Mesendoderm (in vitro differentiated cells): ENCODE data around the gene E2F1.

Experiments used
- DNase-seq: peaks from one replicate; pipeline ENCODE4 v3.0.0; 2013
- H2AK5ac ChIP-seq: 2 replicates; pipeline ENCODE4 v1.6.1; 2013; ENCODE audit warnings: low read length, inconsistent platforms
- H2BK120ac ChIP-seq: 2 replicates; pipeline ENCODE4 v1.6.1; 2013; ENCODE audit warnings: low read depth, mild to moderate bottlenecking, low read length, moderate library complexity, mixed read lengths
- H2BK15ac ChIP-seq: replicated peaks from 2 replicates; pipeline ENCODE4 v1.6.1; 2013; ENCODE audit warnings: low read depth, mild to moderate bottlenecking, moderate library complexity
- H2BK5ac ChIP-seq: 2 replicates; pipeline ENCODE4 v1.6.1; 2013; ENCODE audit warnings: low read length, inconsistent platforms
- H3K18ac ChIP-seq: 2 replicates; pipeline ENCODE4 v1.6.1; 2013; ENCODE audit warnings: mild to moderate bottlenecking, low read length, mixed read lengths
- H3K23ac ChIP-seq: one replicate; pipeline ENCODE4 v1.6.1; 2013; ENCODE audit warnings: low read length
- H3K27ac ChIP-seq: 2 replicates; pipeline ENCODE4 v1.5.1; 2013; ENCODE audit warnings: low read depth, mild to moderate bottlenecking, inconsistent platforms, low read length, moderate library complexity
- H3K27me3 ChIP-seq: 2 replicates; pipeline ENCODE4 v1.6.1; 2013; ENCODE audit warnings: low read length, control low read depth, mild to moderate bottlenecking, inconsistent platforms; ENCODE audit not compliant: insufficient read depth, poor library complexity
- H3K36me3 ChIP-seq: 2 replicates; pipeline ENCODE4 v1.6.1; 2013; ENCODE audit warnings: low read length, inconsistent platforms; ENCODE audit not compliant: control insufficient read depth, insufficient read depth
- H3K4ac ChIP-seq: one replicate; pipeline ENCODE4 v1.6.1; 2013; ENCODE audit warnings: low read depth, mild to moderate bottlenecking, low read length, moderate library complexity
- H3K4me1 ChIP-seq: 2 replicates; pipeline ENCODE4 v1.6.1; 2013; ENCODE audit warnings: low read depth, low read length, inconsistent platforms; ENCODE audit not compliant: control insufficient read depth
- H3K4me2 ChIP-seq: 2 replicates; pipeline ENCODE4 v1.6.1; 2013; ENCODE audit warnings: low read length
- H3K4me3 ChIP-seq: 2 replicates; pipeline ENCODE4 v1.5.1; 2013; ENCODE audit warnings: mild to moderate bottlenecking, low read length
- H3K56ac ChIP-seq: one replicate; pipeline ENCODE4 v1.6.1; 2013; ENCODE audit warnings: low read length
- H3K79me1 ChIP-seq: 2 replicates; pipeline ENCODE4 v1.6.1; 2013; ENCODE audit warnings: low read length, inconsistent platforms
- H3K79me2 ChIP-seq: 2 replicates; pipeline ENCODE4 v1.6.1; 2013; ENCODE audit warnings: mild to moderate bottlenecking, low read length; ENCODE audit not compliant: control insufficient read depth, insufficient read depth
- H3K9ac ChIP-seq: 2 replicates; pipeline ENCODE4 v1.6.1; 2013; ENCODE audit warnings: low read length, inconsistent platforms
- H4K5ac ChIP-seq: one replicate; pipeline ENCODE4 v1.6.1; 2013; ENCODE audit warnings: low read length
- H4K8ac ChIP-seq: one replicate; pipeline ENCODE4 v1.6.1; 2013; ENCODE audit warnings: low read depth, mild to moderate bottlenecking, control low read depth, low read length, moderate library complexity
- WGBS: extraction: QIAGEN DNeasy Blood & Tissue Kit; methylation state at CpG from one replicate; pipeline ENCODE4 v1.1.7; 2013; ENCODE audit warnings: low lambda C conversion rate, missing lambda C conversion rate; ENCODE audit not compliant: insufficient coverage; ENCODE audit errors: extremely low coverage; 5-methylcytosine and 5-hydroxymethylcytosine counted together

Gene E2F1

GRCh38 chr20:33669873-33670640 is 16.1 kb downstream of the E2F1 start:
- Histone ChIP-seq H3K27ac (no peak overlapping the region), H2BK5ac (no peak overlapping the region), H3K23ac (no peak overlapping the region), H4K8ac (no peak overlapping the region), H4K5ac (no peak overlapping the region), H2AK5ac (no peak overlapping the region), H3K79me2 (peaks cover 2% of the 10 kb centered on the region), H3K79me1 (peaks cover 8% of the 10 kb centered on the region), H3K4ac (no peak overlapping the region), H3K4me3 (no peak overlapping the region), H2BK15ac (no peak overlapping the region), H3K27me3 (no peaks in the 10 kb centered on the region), H3K18ac (no peak overlapping the region), H3K56ac (no peak overlapping the region), H3K36me3 (peaks cover 5% of the 10 kb centered on the region), H3K4me2 (no peak overlapping the region), H3K4me1 (peaks cover 9% of the 10 kb centered on the region), H2BK120ac (no peak overlapping the region), H3K9ac (no peak overlapping the region)
- no CpG with 5 or more reads among the region's 13 CpGs for WGBS
- DNase-seq = no peak

DNA sequence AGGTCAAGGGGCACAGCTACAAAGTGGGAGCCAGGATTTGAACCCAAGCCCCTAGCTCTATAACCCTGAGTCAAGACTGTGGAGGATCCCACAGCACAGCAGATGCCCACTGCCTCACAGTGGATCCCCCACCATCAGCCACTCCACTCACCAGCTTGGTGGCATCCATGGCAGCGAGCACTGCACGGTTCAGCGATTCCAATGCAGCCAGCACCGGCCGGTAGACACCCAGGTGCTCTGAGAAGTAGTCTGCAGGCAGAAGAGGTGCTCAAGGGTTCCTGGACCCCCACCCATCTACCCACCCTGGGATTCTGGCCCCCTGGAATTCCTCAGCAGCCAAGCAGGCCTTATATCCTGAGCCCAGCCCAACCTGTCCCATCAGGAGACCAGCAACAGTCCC is 17.0 kb downstream of the E2F1 start:
- peaks cover 8% of the 10 kb centered on the region for H3K79me1 ChIP-seq
- peaks cover 10% of the 10 kb centered on the region for H3K4me1 ChIP-seq
- H4K8ac ChIP-seq = no peak overlapping the region
- H2BK5ac ChIP-seq = no peak overlapping the region
- H3K79me2 ChIP-seq = peaks cover 2% of the 10 kb centered on the region
- peaks cover 5% of the 10 kb centered on the region for H3K36me3 ChIP-seq
- H3K4ac ChIP-seq = no peak overlapping the region
- H2BK120ac ChIP-seq = no peak overlapping the region
- H4K5ac ChIP-seq = no peak overlapping the region
- no peaks in the 10 kb centered on the region for H3K27me3 ChIP-seq
- no peak overlapping the region for H2BK15ac ChIP-seq
- no peak overlapping the region for H3K27ac ChIP-seq
- no peak overlapping the region for H3K18ac ChIP-seq
- no CpG with 5 or more reads among the region's 5 CpGs for WGBS
- H2AK5ac ChIP-seq = no peak overlapping the region
- H3K9ac ChIP-seq = no peak overlapping the region
- H3K4me2 ChIP-seq = no peak overlapping the region
- DNase-seq = no peak
- H3K23ac ChIP-seq = no peak overlapping the region
- no peak overlapping the region for H3K56ac ChIP-seq
- no peak overlapping the region for H3K4me3 ChIP-seq

DNA sequence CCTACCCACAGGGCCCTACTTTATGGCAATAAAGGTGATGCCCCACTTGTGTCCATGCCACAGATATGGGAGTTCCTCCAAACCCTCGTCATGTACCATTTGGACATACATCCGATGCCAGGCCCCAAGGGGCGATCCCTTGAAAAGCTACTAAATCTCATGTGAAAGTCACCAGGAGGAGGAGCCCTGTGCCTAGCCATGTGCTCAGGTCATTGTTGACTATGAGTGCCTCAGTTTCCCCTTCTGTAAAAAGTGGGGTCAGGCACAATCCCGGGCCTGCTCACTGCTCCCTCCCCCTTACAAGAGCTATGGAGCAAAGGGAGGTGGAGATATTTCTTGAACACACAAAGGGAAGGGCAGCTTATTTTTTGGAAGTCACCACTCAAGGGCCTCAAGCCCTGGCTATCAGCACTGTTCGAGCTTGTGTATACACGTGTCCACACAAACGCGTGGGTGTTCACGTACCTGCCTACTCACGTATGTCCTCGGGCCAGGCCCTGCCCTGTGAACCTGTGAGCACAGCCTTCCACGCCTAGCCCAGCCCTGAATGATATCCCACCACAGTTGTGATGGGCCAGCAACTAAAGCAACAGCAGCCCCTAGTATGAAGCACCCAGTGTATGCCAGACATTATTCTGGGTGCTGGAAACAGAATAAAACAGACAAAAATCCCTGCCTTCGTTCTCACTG is 17.6 kb downstream of the E2F1 start:
- no peak overlapping the region for H4K8ac ChIP-seq
- no peaks in the 10 kb centered on the region for H3K27me3 ChIP-seq
- H3K79me2 ChIP-seq = peaks cover 2% of the 10 kb centered on the region
- no peak overlapping the region for H3K4me3 ChIP-seq
- WGBS = no CpG with 5 or more reads among the region's 13 CpGs
- H2BK120ac ChIP-seq = no peak overlapping the region
- H2BK5ac ChIP-seq = no peak overlapping the region
- H4K5ac ChIP-seq = no peak overlapping the region
- no peak overlapping the region for H3K56ac ChIP-seq
- no peak overlapping the region for H3K4ac ChIP-seq
- no peak overlapping the region for H3K27ac ChIP-seq
- H3K4me2 ChIP-seq = no peak overlapping the region
- H3K9ac ChIP-seq = no peak overlapping the region
- H3K36me3 ChIP-seq = peaks cover 5% of the 10 kb centered on the region
- H3K18ac ChIP-seq = no peak overlapping the region
- H2BK15ac ChIP-seq = no peak overlapping the region
- H3K4me1 ChIP-seq = peaks cover 12% of the 10 kb centered on the region
- H3K23ac ChIP-seq = no peak overlapping the region
- H2AK5ac ChIP-seq = no peak overlapping the region
- no peak for DNase-seq
- peaks cover 6% of the 10 kb centered on the region for H3K79me1 ChIP-seq

GRCh38 chr20:33667676-33668465 is 18.3 kb downstream of the E2F1 start:
- H3K23ac ChIP-seq = no peak overlapping the region
- peaks cover 5% of the 10 kb centered on the region for H3K36me3 ChIP-seq
- peak; percentile 75 for DNase-seq
- peak overlapping the region; percentile 84 for H3K56ac ChIP-seq
- H2BK5ac ChIP-seq = no peak overlapping the region
- H3K4ac ChIP-seq = no peak overlapping the region
- no peak overlapping the region for H3K27ac ChIP-seq
- no peak overlapping the region for H2AK5ac ChIP-seq
- no peak overlapping the region for H4K8ac ChIP-seq
- no peaks in the 10 kb centered on the region for H3K79me2 ChIP-seq
- no peaks in the 10 kb centered on the region for H3K27me3 ChIP-seq
- H2BK15ac ChIP-seq = no peak overlapping the region
- WGBS = no CpG with 5 or more reads among the region's 47 CpGs
- H3K4me1 ChIP-seq = peaks cover 9% of the 10 kb centered on the region
- peak overlapping the region; percentile 42 for H3K4me2 ChIP-seq
- H3K79me1 ChIP-seq = peaks cover 2% of the 10 kb centered on the region
- H2BK120ac ChIP-seq = no peak overlapping the region
- peak overlapping the region; percentile 66 for H3K9ac ChIP-seq
- no peak overlapping the region for H3K4me3 ChIP-seq
- no peak overlapping the region for H3K18ac ChIP-seq
- H4K5ac ChIP-seq = no peak overlapping the region

- Histone ChIP-seq H4K8ac (no peak overlapping the region), H2BK5ac (no peak overlapping the region), H3K79me1 (no peaks in the 10 kb centered on the region), H2BK15ac (no peak overlapping the region), H3K79me2 (no peaks in the 10 kb centered on the region), H3K4me3 (no peak overlapping the region), H4K5ac (no peak overlapping the region), H2AK5ac (no peak overlapping the region), H3K23ac (no peak overlapping the region), H2BK120ac (no peak overlapping the region), H3K4me2 (peak overlapping the region; percentile 42), H3K27me3 (no peaks in the 10 kb centered on the region), H3K56ac (peak overlapping the region; percentile 84), H3K9ac (peak overlapping the region; percentile 66), H3K18ac (no peak overlapping the region), H3K27ac (no peak overlapping the region), H3K4me1 (peaks cover 8% of the 10 kb centered on the region), H3K4ac (no peak overlapping the region), H3K36me3 (peaks cover 5% of the 10 kb centered on the region)
- no CpG with 5 or more reads among the region's 55 CpGs for whole genome bisulfite sequencing
- DNase-seq = no peak
These were observed 18.9 kb downstream of the E2F1 start for GRCh38 chr20:33667245-33667675.
